ENCODE data around the gene BTG2.

BTG2 gene

GRCh38 chr1:203282720-203283542, 22.4 kb upstream of the BTG2 start:
- DNase-seq (ENCODE audit: extremely low read depth, low read depth): no peak
- no peak for TF ChIP-seq CTCF (IDR thresholded peaks at IDR 0.05; ENCODE audit: low read depth, low read length, missing control alignments)
- H3K4me3 ChIP-seq (replicated peaks; ENCODE audit: low read depth, low read length): no peak overlapping the region

- DNase-seq (ENCODE audit: extremely low read depth, low read depth): no peak
- no peak overlapping the region for H3K4me3 ChIP-seq (replicated peaks; ENCODE audit: low read depth, low read length)
- no peak for TF ChIP-seq CTCF (IDR thresholded peaks at IDR 0.05; ENCODE audit: low read depth, low read length, missing control alignments)
These were observed 21.7 kb upstream of the BTG2 start for GRCh38 chr1:203283597-203283996.

- no peak for DNase-seq (ENCODE audit: extremely low read depth, low read depth)
- H3K4me3 ChIP-seq (replicated peaks; ENCODE audit: low read depth, low read length): no peak overlapping the region
- no peak for TF ChIP-seq CTCF (IDR thresholded peaks at IDR 0.05; ENCODE audit: low read depth, low read length, missing control alignments)
These were observed 20.8 kb upstream of the BTG2 start for GRCh38 chr1:203284411-203285123.

GRCh38 chr1:203286161-203286984, 18.9 kb upstream of the BTG2 start:
- TF ChIP-seq CTCF (IDR thresholded peaks at IDR 0.05; ENCODE audit: low read depth, low read length, missing control alignments): no peak
- no peak for DNase-seq (ENCODE audit: extremely low read depth, low read depth)
- H3K4me3 ChIP-seq (replicated peaks; ENCODE audit: low read depth, low read length): no peak overlapping the region

GRCh38 chr1:203287109-203287893, 18.0 kb upstream of the BTG2 start:
- no peak for TF ChIP-seq CTCF (IDR thresholded peaks at IDR 0.05; ENCODE audit: low read depth, low read length, missing control alignments)
- H3K4me3 ChIP-seq (replicated peaks; ENCODE audit: low read depth, low read length): no peak overlapping the region
- no peak for DNase-seq (ENCODE audit: extremely low read depth, low read depth)

GRCh38 chr1:203287898-203288297, 17.4 kb upstream of the BTG2 start:
- no peak overlapping the region for H3K4me3 ChIP-seq (replicated peaks; ENCODE audit: low read depth, low read length)
- TF ChIP-seq CTCF (IDR thresholded peaks at IDR 0.05; ENCODE audit: low read depth, low read length, missing control alignments): no peak
- DNase-seq (ENCODE audit: extremely low read depth, low read depth): no peak
